Psoas muscle (tissue), 8 donors: ENCODE measurements around the gene SIRT2. TPM values are rescaled to one million over a fixed set of nuclear protein-coding genes. Genes with fewer than 3 reads are reported as not detected.

Experiments
- ATAC-seq, 4 donors: fragments of 200-7000 bp; cut with Tn5 transposase; one replicate each; pipeline ENCODE4 v1.9.1; 2020; ENCODE audit warnings: moderate library complexity in 3 of 4, mild to moderate bottlenecking in 2 of 4
- DNase-seq, 2 donors: peaks; one replicate each; pipeline ENCODE4 v3.0.0-alpha.2; 2020
- H3K27ac ChIP-seq: fragments of 200-600 bp; one replicate; pipeline ENCODE4 v1.8.0; 2022
- H3K27me3 ChIP-seq, 3 donors: fragments of 200-600 bp in 1 of 3; one replicate each; pipeline versions ENCODE4 v1.6.1 to v1.8.0; 2013 to 2022; ENCODE audit warnings: low read length in 2 of 3, mild to moderate bottlenecking in 2 of 3, moderate library complexity in 1 of 3; ENCODE audit not compliant: insufficient read depth in 3 of 3
- H3K36me3 ChIP-seq, 2 donors: fragments of 200-600 bp in 1 of 2; one replicate each; pipeline versions ENCODE4 v1.6.1 to v1.8.0; 2013 to 2022; ENCODE audit warnings: low read depth in 1 of 2, mild to moderate bottlenecking in 1 of 2, moderate library complexity in 1 of 2; ENCODE audit not compliant: insufficient read depth in 1 of 2
- H3K4me1 ChIP-seq: fragments of 200-600 bp; one replicate; pipeline ENCODE4 v1.8.0; 2022
- H3K4me3 ChIP-seq: fragments of 200-600 bp; one replicate; pipeline ENCODE4 v1.8.0; 2022; ENCODE audit warnings: mild to moderate bottlenecking
- H3K9me3 ChIP-seq: fragments of 200-600 bp; one replicate; pipeline ENCODE4 v1.8.0; 2022
- whole genome bisulfite sequencing, 3 donors: extraction: QIAGEN DNeasy Blood & Tissue Kit; methylation state at CpG; one replicate each; pipeline versions ENCODE4 v1.1.6 to v1.1.7; 2013; 5-methylcytosine and 5-hydroxymethylcytosine counted together
- intact Hi-C, 2 donors: fragments of 100-400 bp; cut with DNase I; formaldehyde crosslinking; loops; one replicate each; pipeline versions ENCODE4 v1.11.0 to v1.14.2; 2022
- polyA plus RNA-seq, 3 donors: library from polyadenylated mRNA; stranded (reverse); fragments of 200-250 nt; gene quantifications; one replicate each; pipeline ENCODE4 v1.2.3, GENCODE V29; 2013
- total RNA-seq, 4 donors: library from RNA; stranded (reverse); fragmentation: NEBNext Ultra II Directional in 2 of 4; extraction: Animal tissue kit (Norgen Biotek cat#: 25700) in 2 of 4; gene quantifications; one replicate each; pipeline versions ENCODE4 v1.2.1 to v1.2.4, GENCODE V29; 2021 to 2023
- TF ChIP-seq, protein P1 (sequence below): fragments of 200-600 bp; IDR thresholded peaks from one replicate; pipeline ENCODE4 v1.8.0; 2022; ENCODE audit warnings: antibody characterized with exemption
- donor health status: healthy with polysubstance abuse.
- donor health status: DM: no; HTN: no; CAD: no; lungs with moderate emphysema.
- donor health status: Bipolar disorder and iron deficiency.
- donor health status: healthy.
- donor health status: DM: yes; HTN: yes; CAD: no.
- donor health status: DM: no; HTN: no; CAD: no.
- donor health status: DM: no; HTN: no; CAD: no.
- donor health status: DM: yes; HTN: yes; CAD: no.

SIRT2 gene
- total and polyA plus RNA-seq, 7 donors: 133 to 260 (median 156) TPM

DNA sequence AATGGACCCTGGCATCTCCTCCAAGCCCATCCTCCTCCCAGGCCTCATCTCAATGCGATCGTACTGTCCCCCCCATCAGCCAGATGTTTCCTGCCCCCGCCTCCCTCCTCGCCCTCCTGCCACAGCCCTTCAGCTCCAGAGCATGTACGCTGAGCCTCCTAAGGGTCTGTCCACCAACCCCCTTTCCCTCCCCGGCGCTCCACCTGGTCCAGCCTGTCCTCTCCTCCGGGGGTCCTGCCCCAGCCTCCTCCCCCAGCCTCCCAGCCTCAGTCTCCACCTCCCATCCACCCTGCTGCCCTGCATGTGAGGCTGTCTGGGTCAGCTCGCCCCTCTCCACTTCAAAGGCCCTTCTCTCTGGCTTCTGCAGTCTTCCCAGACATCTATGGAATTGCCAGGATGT is 4.5 kb downstream of the SIRT2 start:
- Histone ChIP-seq H3K4me3 (no peak overlapping the region), H3K27ac (peak overlapping the region; percentile 80), H3K36me3 (peaks cover 0 to 34% of the 10 kb centered on the region in 2 donors), H3K9me3 (no peaks in the 10 kb centered on the region), H3K27me3 (no peaks in the 10 kb centered on the region), H3K4me1 (peaks cover 69% of the 10 kb centered on the region)
- ATAC-seq: no peak
- TF ChIP-seq, protein P1, sequence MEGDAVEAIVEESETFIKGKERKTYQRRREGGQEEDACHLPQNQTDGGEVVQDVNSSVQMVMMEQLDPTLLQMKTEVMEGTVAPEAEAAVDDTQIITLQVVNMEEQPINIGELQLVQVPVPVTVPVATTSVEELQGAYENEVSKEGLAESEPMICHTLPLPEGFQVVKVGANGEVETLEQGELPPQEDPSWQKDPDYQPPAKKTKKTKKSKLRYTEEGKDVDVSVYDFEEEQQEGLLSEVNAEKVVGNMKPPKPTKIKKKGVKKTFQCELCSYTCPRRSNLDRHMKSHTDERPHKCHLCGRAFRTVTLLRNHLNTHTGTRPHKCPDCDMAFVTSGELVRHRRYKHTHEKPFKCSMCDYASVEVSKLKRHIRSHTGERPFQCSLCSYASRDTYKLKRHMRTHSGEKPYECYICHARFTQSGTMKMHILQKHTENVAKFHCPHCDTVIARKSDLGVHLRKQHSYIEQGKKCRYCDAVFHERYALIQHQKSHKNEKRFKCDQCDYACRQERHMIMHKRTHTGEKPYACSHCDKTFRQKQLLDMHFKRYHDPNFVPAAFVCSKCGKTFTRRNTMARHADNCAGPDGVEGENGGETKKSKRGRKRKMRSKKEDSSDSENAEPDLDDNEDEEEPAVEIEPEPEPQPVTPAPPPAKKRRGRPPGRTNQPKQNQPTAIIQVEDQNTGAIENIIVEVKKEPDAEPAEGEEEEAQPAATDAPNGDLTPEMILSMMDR: no peak
- WGBS, 3 donors: 43 to 44% (median 44%) methylated on average over 7 to 9 of the region's 9 CpGs
- intact Hi-C loops: loop anchor here in 1 of 2 donors (5.0 kb wide), 1 partner anchor 43 kb away; no protein-coding TSS in a partner anchor
- no peak for DNase-seq

DNA sequence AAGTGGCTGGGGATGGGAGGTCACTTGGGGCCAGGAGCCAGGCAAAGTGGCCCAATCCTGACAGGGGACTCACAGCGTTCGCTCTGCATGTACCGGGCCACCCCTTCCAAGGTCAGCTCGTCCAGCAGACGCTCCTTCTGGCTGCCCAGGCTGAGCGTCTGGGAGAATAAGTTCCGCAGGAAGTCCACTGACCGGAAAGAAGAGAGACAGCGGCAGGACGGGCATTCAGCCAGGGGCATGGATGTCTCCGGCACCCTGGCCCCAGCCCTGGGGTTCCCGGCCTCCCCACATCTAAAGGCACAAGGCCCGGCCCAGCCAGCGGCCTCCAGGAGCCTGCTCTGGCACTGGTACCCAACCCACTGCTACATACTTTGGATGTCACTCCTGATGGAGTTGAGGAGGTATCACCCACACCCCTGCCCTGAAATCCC is 6.1 kb downstream of the SIRT2 start:
- peak in 3 of 4 donors; percentile 24 to 40 (median 27) for ATAC-seq
- H3K27ac ChIP-seq: peak overlapping the region; percentile 80
- 17 to 38% (median 25%) methylated on average over 14 of the region's 14 CpGs for WGBS, 3 donors
- TF ChIP-seq, protein P1: no peak
- no peaks in the 10 kb centered on the region for H3K9me3 ChIP-seq
- H3K27me3 ChIP-seq: no peaks in the 10 kb centered on the region
- peak in 1 of 2 donors; percentile 51 for DNase-seq
- peaks cover 72% of the 10 kb centered on the region for H3K4me1 ChIP-seq
- H3K4me3 ChIP-seq: no peak overlapping the region
- H3K36me3 ChIP-seq: peaks cover 0 to 50% of the 10 kb centered on the region in 2 donors
- intact Hi-C loops: loop anchor here in 1 of 2 donors (5.0 kb wide), 1 partner anchor 41 kb away; no protein-coding TSS in a partner anchor

DNA sequence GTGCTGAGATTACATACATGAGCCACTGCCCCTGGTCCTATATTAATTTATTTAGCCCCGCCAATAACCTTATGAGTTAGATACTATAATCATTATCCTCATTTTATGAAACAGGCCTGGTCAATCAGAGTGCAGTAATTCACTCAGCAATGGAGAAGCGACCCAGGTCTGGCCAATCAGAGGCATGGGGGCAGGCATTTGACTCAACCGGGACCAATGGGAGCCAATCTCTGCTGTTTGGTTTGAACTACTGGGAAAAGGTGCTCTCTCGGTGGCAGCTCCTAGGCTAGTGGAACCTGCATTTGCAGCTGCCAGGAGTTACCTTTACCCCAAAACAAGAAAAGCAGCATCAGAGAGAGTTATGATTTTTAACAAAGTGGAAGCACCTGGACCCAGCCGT is 6.6 kb downstream of the SIRT2 start:
- H3K9me3 ChIP-seq: no peaks in the 10 kb centered on the region
- H3K27ac ChIP-seq: peak overlapping the region; percentile 80
- no peak for ATAC-seq
- no peaks in the 10 kb centered on the region for H3K27me3 ChIP-seq
- no peak for DNase-seq
- intact Hi-C loops: loop anchor here in 1 of 2 donors (5.0 kb wide), 1 partner anchor 41 kb away; no protein-coding TSS in a partner anchor
- no peak overlapping the region for H3K4me3 ChIP-seq
- TF ChIP-seq, protein P1: no peak
- H3K36me3 ChIP-seq: peaks cover 0 to 55% of the 10 kb centered on the region in 2 donors
- 57 to 72% (median 57%) methylated on average over 5 of the region's 5 CpGs for WGBS, 3 donors
- H3K4me1 ChIP-seq: peaks cover 68% of the 10 kb centered on the region

DNA sequence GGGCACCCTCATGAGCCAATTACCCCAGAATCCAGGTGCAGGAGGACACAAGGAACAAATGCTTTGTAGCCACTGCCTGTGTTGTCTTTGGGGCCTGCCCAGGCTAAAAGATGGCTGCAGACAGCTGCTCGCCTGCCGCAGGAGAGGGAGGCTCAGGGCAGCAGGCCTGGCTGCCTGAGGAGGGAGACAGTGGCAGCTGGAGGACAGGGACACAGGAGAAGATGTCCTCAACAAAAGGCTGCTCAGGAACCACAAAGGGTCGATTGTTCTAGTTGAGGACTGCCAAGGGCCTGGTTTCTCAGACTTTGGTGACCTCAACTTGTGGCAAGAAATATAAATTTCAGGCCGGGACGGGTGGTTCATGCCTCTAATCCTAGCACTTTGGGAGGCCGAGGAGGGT is 7.6 kb downstream of the SIRT2 start:
- ATAC-seq (no peak), DNase-seq (no peak)
- TF ChIP-seq, protein P1: no peak
- H3K9me3 ChIP-seq: no peaks in the 10 kb centered on the region
- H3K4me1 ChIP-seq: peaks cover 57% of the 10 kb centered on the region
- H3K36me3 ChIP-seq: peaks cover 0 to 65% of the 10 kb centered on the region in 2 donors
- intact Hi-C loops: loop anchor here in 1 of 2 donors (5.0 kb wide), 1 partner anchor 39 kb away; no protein-coding TSS in a partner anchor
- H3K27me3 ChIP-seq: no peaks in the 10 kb centered on the region
- H3K27ac ChIP-seq: peak overlapping the region; percentile 80
- H3K4me3 ChIP-seq: no peak overlapping the region
- WGBS, 3 donors: 48 to 70% (median 63%) methylated on average over 6 of the region's 6 CpGs

DNA sequence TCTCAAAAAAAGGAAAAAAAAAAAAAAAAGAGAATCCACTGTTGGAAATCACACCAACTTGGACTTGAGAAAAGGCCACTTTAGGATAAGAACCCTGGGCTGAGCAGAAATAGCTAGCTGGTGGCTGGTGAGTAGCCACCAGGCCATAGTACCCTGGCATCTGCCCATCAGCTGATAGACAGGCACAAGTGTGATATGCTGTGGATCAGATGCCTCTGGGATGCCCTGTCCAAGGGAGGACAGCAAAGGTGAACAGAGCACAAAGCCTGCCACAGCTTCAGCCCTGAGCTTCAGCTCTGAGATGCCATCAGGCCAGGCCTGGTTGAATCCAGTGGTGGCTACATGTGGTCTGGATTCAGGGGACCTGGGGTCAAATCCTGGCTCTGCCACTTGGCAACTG is 8.7 kb downstream of the SIRT2 start:
- Histone ChIP-seq H3K27ac (peak overlapping the region; percentile 80), H3K9me3 (no peaks in the 10 kb centered on the region), H3K36me3 (peaks cover 0 to 65% of the 10 kb centered on the region in 2 donors), H3K4me1 (peaks cover 55% of the 10 kb centered on the region), H3K27me3 (no peaks in the 10 kb centered on the region), H3K4me3 (no peak overlapping the region)
- intact Hi-C loops: loop anchor here in 1 of 2 donors (5.0 kb wide), 1 partner anchor 38 kb away; no protein-coding TSS in a partner anchor
- TF ChIP-seq, protein P1: no peak
- peak; percentile 59 to 86 for DNase-seq
- peak; percentile 88 to 93 (median 90) for ATAC-seq
